SU-DHL-6 (cell line): Measurements from ENCODE around the gene SLC38A8.

Experiments
- H2AFZ ChIP-seq: fragments of 200-600 bp; sonication (generic); 2 replicates; pipeline ENCODE4 v1.6.1; 2014; ENCODE audit warnings: low read depth, mild to moderate bottlenecking, moderate library complexity, mixed read lengths, antibody characterized with exemption, low read length; ENCODE audit not compliant: severe bottlenecking
- H3F3A ChIP-seq: fragments of 200-600 bp; shearing (Covaris generic); 2 replicates; pipeline ENCODE4 v1.6.0; 2016; ENCODE audit warnings: antibody characterized with exemption, mild to moderate bottlenecking; ENCODE audit not compliant: insufficient read depth
- H3K27ac ChIP-seq: fragments of 200-600 bp; sonication (generic); 2 replicates; pipeline ENCODE4 v1.5.1; 2016; ENCODE audit warnings: low read depth, mild to moderate bottlenecking, low read length, moderate library complexity, mixed read lengths
- H3K27me3 ChIP-seq: fragments of 200-600 bp; sonication (generic), shearing (Covaris generic); 2 replicates; pipeline ENCODE4 v1.6.0; 2014; ENCODE audit warnings: mild to moderate bottlenecking, low read length
- H3K36me3 ChIP-seq: fragments of 200-600 bp; sonication (generic); 2 replicates; pipeline ENCODE4 v1.6.1; 2014; ENCODE audit warnings: mild to moderate bottlenecking, low read length, mixed read lengths
- H3K4me2 ChIP-seq: fragments of 300-600, 200-600 bp; shearing (Covaris generic), sonication (generic); 2 replicates; pipeline ENCODE4 v1.6.0; 2014; ENCODE audit warnings: low read length, low read depth, mild to moderate bottlenecking; ENCODE audit not compliant: poor library complexity, severe bottlenecking
- H3K4me3 ChIP-seq: fragments of 200-600 bp; sonication (generic); 2 replicates; pipeline ENCODE4 v1.5.1; 2014; ENCODE audit warnings: antibody characterized with exemption, low read length, mild to moderate bottlenecking, mixed read lengths; ENCODE audit not compliant: insufficient read depth, poor library complexity, severe bottlenecking
- H3K79me2 ChIP-seq: fragments of 200-600 bp; sonication (generic); 2 replicates; pipeline ENCODE4 v1.6.1; 2014; ENCODE audit warnings: mild to moderate bottlenecking, low read length, moderate library complexity; ENCODE audit not compliant: insufficient read depth
- H3K9ac ChIP-seq: fragments of 200-600 bp; sonication (generic); 2 replicates; pipeline ENCODE4 v1.7.0; 2014; ENCODE audit warnings: mild to moderate bottlenecking, low read length
- H3K9me2 ChIP-seq: fragments of 200-600 bp; sonication (generic); replicated peaks from 2 replicates; pipeline ENCODE4 v1.6.1; 2014; ENCODE audit warnings: low read length; ENCODE audit not compliant: insufficient read depth
- H3K9me3 ChIP-seq: fragments of 200-600 bp; sonication (generic); 2 replicates; pipeline ENCODE4 v1.6.1; 2014; ENCODE audit warnings: low read length, mixed read lengths; ENCODE audit not compliant: insufficient read depth
- H4K20me1 ChIP-seq: fragments of 200-600 bp; sonication (generic); 2 replicates; pipeline ENCODE4 v1.6.1; 2014; ENCODE audit warnings: low read depth, mild to moderate bottlenecking, antibody characterized with exemption, low read length, moderate library complexity, mixed read lengths
- CTCF ChIP-seq: fragments of 200-600 bp; sonication (generic); IDR thresholded peaks from one replicate; pipeline ENCODE4 v1.5.1; 2017; ENCODE audit warnings: antibody characterized with exemption, mild to moderate bottlenecking, low read length, moderate library complexity; ENCODE audit not compliant: insufficient read depth, poor library complexity, severe bottlenecking
- EZH2phosphoT487 ChIP-seq: fragments of 200-600 bp; sonication (generic), shearing (Covaris generic); conservative IDR thresholded peaks from 2 replicates; pipeline ENCODE4 v1.6.1; 2018; ENCODE audit warnings: mild to moderate bottlenecking, antibody characterized with exemption, low read length, moderate library complexity, mixed read lengths

Gene SLC38A8

DNA sequence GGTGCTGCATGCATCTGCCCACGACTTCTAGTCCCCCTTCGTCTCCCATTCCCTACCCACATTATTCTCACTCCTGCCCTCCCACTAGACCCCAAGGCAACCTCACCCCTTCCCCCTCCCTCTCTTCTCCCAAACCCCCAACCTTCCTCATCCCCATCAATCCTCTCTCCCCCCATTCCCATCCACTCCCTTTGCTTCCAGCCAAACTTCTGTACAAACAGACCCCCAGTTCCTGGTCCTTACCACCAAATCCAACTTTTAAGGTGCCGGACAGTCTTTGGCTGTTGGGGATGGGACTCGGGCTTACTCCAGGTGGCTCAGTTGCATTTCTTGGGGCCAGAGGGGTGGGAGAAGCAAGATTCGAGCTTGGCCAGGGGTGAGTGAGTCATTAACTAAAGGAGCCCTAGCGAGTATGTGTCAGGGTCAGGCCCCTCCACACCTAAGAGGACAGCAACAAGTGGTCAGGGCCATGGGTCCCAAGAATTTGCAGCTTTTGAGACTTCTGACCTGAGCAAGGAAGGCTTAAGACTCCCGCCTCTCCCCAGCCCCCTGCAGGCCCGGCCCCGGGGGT is at the start of gene SLC38A8:
SLC38A8 (minus strand) TSS at position 488 of the 571 bp plus-strand sequence. CDS start 638 bp downstream, outside the sequence.
- H2AFZ ChIP-seq = no peak within 1 kb of the TSS
- no peak within 1 kb of the TSS for H3K9ac ChIP-seq
- no peaks in the 10 kb centered on the region for H3K79me2 ChIP-seq
- H4K20me1 ChIP-seq = no peaks in the 10 kb centered on the region
- no peak within 1 kb of the TSS for H3K27ac ChIP-seq
- no peaks in the 10 kb centered on the region for H3F3A ChIP-seq
- TF ChIP-seq EZH2phosphoT487 (no peak), CTCF (no peak)
- H3K36me3 ChIP-seq = no peaks in the 10 kb centered on the region
- no peaks in the 10 kb centered on the region for H3K9me3 ChIP-seq
- H3K9me2 ChIP-seq = no peaks in the 10 kb centered on the region
- H3K4me2 ChIP-seq = no peak within 1 kb of the TSS
- no peaks in the 10 kb centered on the region for H3K27me3 ChIP-seq
- no peak within 1 kb of the TSS for H3K4me3 ChIP-seq

GRCh38 chr16:84091460-84091859 is 48.9 kb upstream of the SLC38A8 start:
- no peak overlapping the region for H3K27ac ChIP-seq
- no peak overlapping the region for H3K9ac ChIP-seq
- no peak overlapping the region for H2AFZ ChIP-seq
- H3F3A ChIP-seq = peaks cover 25% of the 10 kb centered on the region; the same call in 1 of the 2 replicates
- no peak overlapping the region for H3K4me3 ChIP-seq
- H3K79me2 ChIP-seq = 0 out of 2 replicates have a peak, but pooled peaks cover under 1% of the 10 kb centered on the region
- no peak overlapping the region for H3K4me2 ChIP-seq
- H3K9me3 ChIP-seq = no peaks in the 10 kb centered on the region
- peaks cover 17% of the 10 kb centered on the region; the same call in 1 of the 2 replicates for H3K36me3 ChIP-seq
- H3K9me2 ChIP-seq = no peaks in the 10 kb centered on the region
- TF ChIP-seq EZH2phosphoT487 (no peak), CTCF (no peak)
- no peaks in the 10 kb centered on the region for H4K20me1 ChIP-seq
- H3K27me3 ChIP-seq = no peaks in the 10 kb centered on the region

DNA sequence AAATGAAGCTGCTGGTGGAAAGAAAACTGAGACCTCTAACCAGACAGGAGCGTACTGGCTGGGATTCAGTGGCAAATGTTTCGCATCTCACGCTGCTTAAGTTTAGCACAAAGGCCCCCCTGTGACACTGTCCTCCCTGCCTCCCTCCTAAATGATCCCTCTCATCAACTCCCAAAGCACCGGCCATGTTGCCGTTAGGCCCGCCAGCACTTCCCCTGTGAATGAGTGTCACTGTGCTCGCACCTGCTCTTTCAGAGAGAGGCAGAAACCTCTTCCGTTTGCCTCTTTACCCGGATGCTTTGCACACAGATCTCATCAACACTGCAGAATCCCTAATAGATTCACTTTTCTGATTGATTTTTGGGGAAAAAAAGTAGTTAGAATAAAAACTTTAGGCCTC is 47.6 kb upstream of the SLC38A8 start:
- Histone ChIP-seq H3K9ac (no peak overlapping the region), H3K27ac (no peak overlapping the region), H2AFZ (no peak overlapping the region), H3K9me3 (no peaks in the 10 kb centered on the region), H4K20me1 (no peaks in the 10 kb centered on the region), H3K36me3 (peaks cover 12% of the 10 kb centered on the region; the same call in 1 of the 2 replicates), H3K79me2 (no peaks in the 10 kb centered on the region), H3K9me2 (no peaks in the 10 kb centered on the region), H3K27me3 (no peaks in the 10 kb centered on the region), H3K4me3 (no peak overlapping the region), H3K4me2 (no peak overlapping the region), H3F3A (peaks cover 31% of the 10 kb centered on the region; the same call in 1 of the 2 replicates)
- TF ChIP-seq EZH2phosphoT487 (no peak), CTCF (no peak)
